Vagina (tissue), 2 donors: Measurements from ENCODE around the gene FOLR3. TPM values are rescaled to one million over a fixed set of nuclear protein-coding genes. Genes with fewer than 3 reads are reported as not detected.
"Not testable (repeated sequence)": the region's sequence is repeated elsewhere in the genome, so short reads cannot be mapped to it uniquely, and the experiment has no call there.

Source experiments
- DNase-seq, 2 donors: peaks; one replicate each; pipeline ENCODE4 v3.0.0-alpha.2; 2017; ENCODE audit errors: extremely low spot score in 2 of 2
- H3K27ac ChIP-seq: fragments of 200-600 bp; sonication (generic); one replicate; pipeline ENCODE4 v1.5.1; 2019
- H3K27me3 ChIP-seq: fragments of 200-600 bp; sonication (generic); one replicate; pipeline ENCODE4 v1.5.1; 2019
- H3K36me3 ChIP-seq, 2 donors: fragments of 200-600 bp; sonication (generic); one replicate each; pipeline ENCODE4 v1.5.1; 2017 to 2019
- H3K4me1 ChIP-seq: fragments of 200-600 bp; sonication (generic); one replicate; pipeline ENCODE4 v1.5.1; 2019
- H3K4me3 ChIP-seq, 2 donors: fragments of 200-600 bp; sonication (generic); 1 replicate in 1 of 2; 2 replicates in 1 of 2; pipeline ENCODE4 v1.5.1; 2016 to 2019
- H3K9me3 ChIP-seq: fragments of 200-600 bp; sonication (generic); one replicate; pipeline ENCODE4 v1.5.1; 2019
- CTCF ChIP-seq, 3 experiments: fragments of 450-650 bp in 2 of 3; fragments of 200-600 bp in 1 of 3; sonication (generic) in 1 of 3; IDR thresholded peaks; one replicate each; pipeline ENCODE4 v1.5.1; 2017 to 2019; ENCODE audit warnings: antibody characterized with exemption in 3 of 3, mild to moderate bottlenecking in 2 of 3, moderate library complexity in 2 of 3
- POLR2A ChIP-seq, 2 donors: fragments of 450-650 bp; IDR thresholded peaks; one replicate each; pipeline ENCODE4 v1.6.1; 2017; ENCODE audit warnings: antibody characterized with exemption in 2 of 2, mild to moderate bottlenecking in 2 of 2, moderate library complexity in 2 of 2
- POLR2AphosphoS5 ChIP-seq, 2 donors: sonication (generic); formaldehyde crosslinking; IDR thresholded peaks; one replicate each; pipeline ENCODE4 v1.9.0; 2017; ENCODE audit warnings: antibody characterized with exemption in 2 of 2, mild to moderate bottlenecking in 2 of 2, low read depth in 1 of 2; ENCODE audit not compliant: insufficient read depth in 1 of 2
- intact Hi-C: fragments of 100-400 bp; cut with DNase I; formaldehyde crosslinking; loops from one replicate; pipeline ENCODE4 v1.15.1; 2023
- total RNA-seq: library from RNA; depleted of rRNA; stranded (reverse); fragments of >200 nt; gene quantifications from one replicate; pipeline ENCODE4 v1.2.3, GENCODE V29; 2016

Gene FOLR3
- total RNA-seq, 1 donor from 2014 or later: not detected

- no peaks in the 10 kb centered on the region for H3K4me1 ChIP-seq
- H3K4me3 ChIP-seq: no peak overlapping the region
- no peak overlapping the region for H3K27ac ChIP-seq
- no peaks in the 10 kb centered on the region for H3K9me3 ChIP-seq
- H3K36me3 ChIP-seq: no peaks in the 10 kb centered on the region
- intact Hi-C loops: loop anchor here (10.0 kb wide), 1 partner anchor 270 kb away; no protein-coding TSS in a partner anchor
- H3K27me3 ChIP-seq: no peaks in the 10 kb centered on the region
- DNase-seq: no peak
- TF ChIP-seq POLR2AphosphoS5 (IDR thresholded peaks at IDR 0.05; ENCODE audit: insufficient read depth in 1 of 2, low read depth in 1 of 2) (no peak), CTCF (IDR thresholded peaks at IDR 0.05) (no peak)
Observed at GRCh38 chr11:72144807-72145565, 9.5 kb downstream of the FOLR3 start.

- TF ChIP-seq CTCF (IDR thresholded peaks at IDR 0.05) (no peak), POLR2AphosphoS5 (IDR thresholded peaks at IDR 0.05; ENCODE audit: insufficient read depth in 1 of 2, low read depth in 1 of 2) (no peak), POLR2A (IDR thresholded peaks at IDR 0.05) (no peak)
- Histone ChIP-seq H3K4me3 (no peak overlapping the region), H3K27me3 (no peaks in the 10 kb centered on the region), H3K4me1 (no peaks in the 10 kb centered on the region), H3K36me3 (no peaks in the 10 kb centered on the region), H3K27ac (no peak overlapping the region), H3K9me3 (no peaks in the 10 kb centered on the region)
- DNase-seq: no peak
- intact Hi-C loops: loop anchor here (10.0 kb wide), 1 partner anchor 268 kb away; no protein-coding TSS in a partner anchor
Observed at GRCh38 chr11:72146625-72147024, 11.1 kb downstream of the FOLR3 start.

GRCh38 chr11:72150882-72151281 is 15.4 kb downstream of the FOLR3 start:
- Histone ChIP-seq H3K4me1 (no peaks in the 10 kb centered on the region), H3K27me3 (no peaks in the 10 kb centered on the region), H3K4me3 (no peak overlapping the region), H3K9me3 (no peaks in the 10 kb centered on the region), H3K27ac (no peak overlapping the region), H3K36me3 (no peaks in the 10 kb centered on the region)
- intact Hi-C loops: no loop called here
- no peak for DNase-seq
- no peak for TF ChIP-seq CTCF (IDR thresholded peaks at IDR 0.05)
- no peak for TF ChIP-seq POLR2AphosphoS5 (IDR thresholded peaks at IDR 0.05; ENCODE audit: insufficient read depth in 1 of 2, low read depth in 1 of 2)
- no peak for TF ChIP-seq POLR2A (IDR thresholded peaks at IDR 0.05)

- H3K4me3 ChIP-seq, intact Hi-C loops, H3K36me3 ChIP-seq, H3K4me1 ChIP-seq, DNase-seq, H3K9me3 ChIP-seq, H3K27ac ChIP-seq, H3K27me3 ChIP-seq: not testable (repeated sequence)
Observed at GRCh38 chr11:72153874-72154273, 18.3 kb downstream of the FOLR3 start.

GRCh38 chr11:72154816-72155215 is 19.3 kb downstream of the FOLR3 start:
- H3K27me3 ChIP-seq: no peaks in the 10 kb centered on the region
- H3K27ac ChIP-seq: no peak overlapping the region
- TF ChIP-seq POLR2AphosphoS5 (IDR thresholded peaks at IDR 0.05; ENCODE audit: insufficient read depth in 1 of 2, low read depth in 1 of 2): no peak
- no peak for TF ChIP-seq POLR2A (IDR thresholded peaks at IDR 0.05)
- no peak for TF ChIP-seq CTCF (IDR thresholded peaks at IDR 0.05)
- intact Hi-C loops: no loop called here
- no peaks in the 10 kb centered on the region for H3K9me3 ChIP-seq
- H3K4me3 ChIP-seq: no peak overlapping the region
- no peaks in the 10 kb centered on the region for H3K4me1 ChIP-seq
- no peak for DNase-seq
- H3K36me3 ChIP-seq: no peaks in the 10 kb centered on the region
